Skeletal muscle satellite cell (primary cell): ENCODE data around the gene KY.

Experiments used
- H3K27me3 ChIP-seq: 2 replicates; pipeline ENCODE4 v1.7.0; 2013; ENCODE audit warnings: low read length; ENCODE audit not compliant: control insufficient read depth, insufficient read depth
- H3K36me3 ChIP-seq: 2 replicates; pipeline ENCODE4 v1.7.0; 2013; ENCODE audit warnings: mild to moderate bottlenecking, control low read depth, low read length; ENCODE audit not compliant: insufficient read depth
- H3K4me1 ChIP-seq: 2 replicates; pipeline ENCODE4 v1.7.0; 2013; ENCODE audit warnings: low read length; ENCODE audit not compliant: control insufficient read depth, insufficient read depth
- H3K4me2 ChIP-seq: 2 replicates; pipeline ENCODE4 v1.7.0; 2013; ENCODE audit warnings: mild to moderate bottlenecking, low read length
- H3K4me3 ChIP-seq: 2 replicates; pipeline ENCODE4 v1.7.0; 2013; ENCODE audit warnings: low read length
- H3K9ac ChIP-seq: 2 replicates; pipeline ENCODE4 v1.7.0; 2013; ENCODE audit warnings: mild to moderate bottlenecking, low read depth, low read length, moderate library complexity
- H3K9me3 ChIP-seq: replicated peaks from 2 replicates; pipeline ENCODE4 v1.7.0; 2013; ENCODE audit warnings: mild to moderate bottlenecking, control low read depth, low read length

Gene KY

DNA sequence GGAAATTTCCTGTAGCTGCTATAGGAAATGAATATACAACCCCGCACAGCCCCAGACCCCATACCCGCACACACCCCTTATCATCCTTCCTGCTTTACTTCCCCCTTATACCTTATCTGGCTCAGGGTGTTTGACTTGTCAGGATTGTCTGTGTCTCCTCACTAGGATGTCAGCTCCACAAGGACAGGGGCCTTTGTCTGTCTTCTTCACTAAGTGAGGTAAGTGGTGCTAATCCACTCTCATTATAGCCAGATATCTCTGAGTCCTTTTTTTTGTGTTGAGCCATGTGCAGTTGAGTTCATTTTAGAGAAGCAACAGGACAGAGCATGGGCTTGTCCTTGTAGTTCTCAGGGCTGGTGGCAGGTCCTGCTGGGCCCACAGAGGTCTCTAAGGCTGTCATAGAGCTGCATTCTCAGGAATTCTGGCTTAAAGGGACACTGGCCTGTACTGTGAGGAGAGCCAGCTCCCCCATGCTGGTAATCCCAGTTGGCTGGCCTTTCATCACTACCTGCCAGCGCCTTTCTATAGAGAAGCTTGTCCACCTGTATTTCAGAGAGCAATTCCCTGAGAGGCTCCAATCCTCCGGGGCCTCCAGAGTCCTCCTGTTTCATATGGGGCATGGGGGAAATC lies 9.0 kb downstream of the KY start:
- no peaks in the 10 kb centered on the region for H3K9me3 ChIP-seq
- H3K36me3 ChIP-seq, result no peaks in the 10 kb centered on the region
- H3K4me3 ChIP-seq, result no peak overlapping the region
- no peak overlapping the region for H3K4me2 ChIP-seq
- H3K27me3 ChIP-seq, result peaks cover 5% of the 10 kb centered on the region
- H3K9ac ChIP-seq, result no peak overlapping the region
- no peaks in the 10 kb centered on the region for H3K4me1 ChIP-seq

DNA sequence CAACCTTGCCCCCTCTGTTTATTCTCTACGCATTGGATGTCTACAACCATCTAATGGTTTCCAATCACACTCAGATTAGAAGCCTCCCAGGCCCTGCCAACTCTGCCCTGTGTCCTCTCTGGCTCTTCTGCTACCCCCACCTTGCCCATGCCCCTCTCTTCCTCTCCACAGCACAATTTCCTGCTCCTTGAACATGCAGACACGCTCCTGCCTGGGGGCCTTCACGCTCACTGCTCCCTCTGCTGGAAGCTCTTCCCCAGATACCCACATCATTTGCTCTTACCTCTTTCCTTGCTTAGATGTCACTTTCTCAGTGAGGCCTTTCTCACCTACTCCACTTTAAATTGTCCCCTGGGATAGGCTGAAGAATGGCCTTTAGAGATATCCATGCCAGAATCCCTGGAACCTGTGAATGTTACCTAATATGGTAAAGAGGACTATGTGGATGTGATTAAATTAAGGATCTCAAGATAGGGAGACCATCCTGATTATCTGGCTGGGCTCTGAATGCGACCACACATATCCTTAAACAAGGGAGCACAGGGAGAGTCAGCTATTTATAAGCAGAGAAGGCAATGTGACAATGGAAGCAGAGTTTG lies 9.9 kb downstream of the KY start:
- no peaks in the 10 kb centered on the region for H3K4me1 ChIP-seq
- H3K27me3 ChIP-seq, result peaks cover 5% of the 10 kb centered on the region
- H3K36me3 ChIP-seq, result no peaks in the 10 kb centered on the region
- no peaks in the 10 kb centered on the region for H3K9me3 ChIP-seq
- no peak overlapping the region for H3K9ac ChIP-seq
- H3K4me3 ChIP-seq, result no peak overlapping the region
- H3K4me2 ChIP-seq, result no peak overlapping the region

DNA sequence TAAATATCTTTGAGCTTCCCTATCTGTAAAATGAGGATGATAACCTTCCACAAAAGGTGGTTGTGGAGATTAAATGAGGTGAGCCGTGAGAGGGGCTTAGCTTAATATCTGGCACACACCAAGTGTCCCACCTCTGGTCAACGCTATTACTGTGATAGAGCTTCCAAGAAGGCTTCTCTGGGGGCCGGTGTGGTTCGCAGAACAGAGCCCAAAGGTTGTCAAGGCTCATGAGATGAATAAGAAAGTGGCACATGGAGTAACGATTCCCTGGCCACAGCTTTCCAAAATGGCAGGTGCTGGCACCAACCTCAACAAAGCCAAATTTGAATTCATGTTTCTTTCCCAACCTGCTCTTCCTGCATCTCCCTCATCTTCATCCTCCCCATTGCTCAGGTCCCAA lies 10.4 kb downstream of the KY start:
- Histone ChIP-seq H3K9me3 (no peaks in the 10 kb centered on the region), H3K36me3 (no peaks in the 10 kb centered on the region), H3K27me3 (peaks cover 5% of the 10 kb centered on the region), H3K4me3 (no peak overlapping the region), H3K4me2 (no peak overlapping the region), H3K9ac (no peak overlapping the region), H3K4me1 (no peaks in the 10 kb centered on the region)

DNA sequence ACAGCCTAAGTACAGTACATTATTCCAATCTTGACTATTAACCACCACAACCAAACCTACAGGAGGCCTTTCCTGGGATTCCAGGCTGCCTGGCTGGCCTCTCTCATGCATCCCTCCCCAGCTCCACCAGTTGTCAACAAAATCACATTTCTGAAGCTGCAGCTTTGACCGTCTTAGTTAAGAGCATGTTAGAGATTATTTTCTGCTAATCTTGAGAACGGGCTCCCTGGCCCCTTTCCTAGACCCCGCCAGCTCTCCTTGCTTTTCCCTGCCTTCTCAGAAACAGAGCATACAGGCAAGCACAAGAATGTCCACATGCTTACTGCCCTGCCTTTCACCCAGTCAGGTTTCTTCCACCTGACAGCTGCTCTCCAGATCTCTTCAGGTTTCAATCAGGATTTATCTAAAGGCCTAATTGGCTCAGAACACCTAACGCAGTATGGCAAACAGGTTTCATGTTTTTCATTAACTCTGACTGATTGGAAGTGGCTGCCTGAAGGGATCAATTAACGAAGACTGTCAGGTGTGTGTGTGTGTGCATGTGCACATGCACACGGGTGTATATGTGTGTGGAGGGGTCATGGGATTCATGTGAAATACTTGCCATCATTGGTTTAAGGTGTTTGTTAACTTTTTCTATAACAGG lies 12.3 kb downstream of the KY start:
- Histone ChIP-seq H3K4me1 (no peaks in the 10 kb centered on the region), H3K36me3 (no peaks in the 10 kb centered on the region), H3K9ac (no peak overlapping the region), H3K4me3 (no peak overlapping the region), H3K4me2 (no peak overlapping the region), H3K9me3 (no peaks in the 10 kb centered on the region), H3K27me3 (no peaks in the 10 kb centered on the region)

DNA sequence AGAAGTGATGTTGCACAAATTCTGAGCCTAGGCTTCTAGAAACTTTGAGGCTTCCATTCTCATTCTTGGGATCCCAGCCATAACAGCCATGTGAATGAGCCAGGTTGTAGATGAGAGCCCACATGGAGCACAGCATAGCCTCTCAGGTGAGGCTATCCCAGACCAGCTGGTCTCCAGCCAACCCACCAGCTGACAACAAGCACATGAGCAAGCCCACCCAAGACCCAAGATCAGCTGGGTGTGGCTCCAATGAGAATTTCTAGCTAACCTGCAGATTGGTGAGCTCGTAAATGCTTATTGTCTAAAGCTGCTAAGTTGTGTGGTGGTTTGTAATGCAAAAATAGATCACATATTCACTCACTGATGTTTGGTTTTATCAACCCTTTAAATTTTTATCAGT lies 14.4 kb downstream of the KY start:
- H3K9ac ChIP-seq, result no peak overlapping the region
- no peak overlapping the region for H3K4me2 ChIP-seq
- H3K27me3 ChIP-seq, result no peaks in the 10 kb centered on the region
- H3K36me3 ChIP-seq, result no peaks in the 10 kb centered on the region
- H3K4me1 ChIP-seq, result no peaks in the 10 kb centered on the region
- no peak overlapping the region for H3K4me3 ChIP-seq
- H3K9me3 ChIP-seq, result no peaks in the 10 kb centered on the region

DNA sequence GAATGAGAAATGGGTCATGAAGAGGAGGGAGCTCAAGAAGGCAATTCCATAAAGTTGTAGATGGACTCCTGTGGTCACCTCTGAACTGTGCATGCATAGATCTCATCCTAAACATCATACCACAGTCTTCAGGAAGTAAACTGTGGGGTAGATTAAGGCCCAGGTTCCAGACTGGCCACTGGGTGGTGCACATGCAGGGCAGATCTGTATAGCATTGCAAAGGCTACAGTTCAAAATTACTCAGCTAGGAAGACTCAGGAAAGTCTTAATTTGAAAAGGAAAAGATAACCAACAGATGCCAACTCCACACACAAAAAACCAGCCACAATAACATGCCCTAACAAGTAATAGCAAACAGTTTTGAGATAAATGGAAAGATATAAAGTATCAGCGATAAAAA lies 20.3 kb downstream of the KY start:
- no peaks in the 10 kb centered on the region for H3K9me3 ChIP-seq
- H3K4me3 ChIP-seq, result no peak overlapping the region
- no peaks in the 10 kb centered on the region for H3K27me3 ChIP-seq
- H3K36me3 ChIP-seq, result no peaks in the 10 kb centered on the region
- H3K4me2 ChIP-seq, result no peak overlapping the region
- no peak overlapping the region for H3K9ac ChIP-seq
- no peaks in the 10 kb centered on the region for H3K4me1 ChIP-seq

DNA sequence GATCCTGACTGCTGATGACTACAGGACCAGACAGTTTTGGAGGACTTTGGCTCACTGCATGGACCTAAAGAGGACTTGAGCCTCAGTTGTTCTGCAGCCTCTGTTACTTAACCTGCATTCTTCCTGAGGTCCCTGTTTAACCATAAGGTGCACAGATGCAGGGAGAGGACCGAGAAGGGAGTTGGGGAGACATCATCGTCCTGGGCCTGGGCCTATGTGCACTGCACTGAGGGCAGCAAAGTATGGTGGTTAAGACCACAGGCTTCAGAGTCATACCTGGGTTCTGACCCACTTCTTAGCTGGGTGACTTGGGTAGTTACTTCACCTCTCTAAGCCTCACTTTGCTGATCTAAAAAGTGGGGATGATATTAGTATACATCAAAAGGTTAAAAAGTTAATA lies 21.9 kb downstream of the KY start:
- Histone ChIP-seq H3K4me2 (no peak overlapping the region), H3K4me1 (no peaks in the 10 kb centered on the region), H3K27me3 (no peaks in the 10 kb centered on the region), H3K4me3 (no peak overlapping the region), H3K36me3 (no peaks in the 10 kb centered on the region), H3K9ac (no peak overlapping the region), H3K9me3 (no peaks in the 10 kb centered on the region)

DNA sequence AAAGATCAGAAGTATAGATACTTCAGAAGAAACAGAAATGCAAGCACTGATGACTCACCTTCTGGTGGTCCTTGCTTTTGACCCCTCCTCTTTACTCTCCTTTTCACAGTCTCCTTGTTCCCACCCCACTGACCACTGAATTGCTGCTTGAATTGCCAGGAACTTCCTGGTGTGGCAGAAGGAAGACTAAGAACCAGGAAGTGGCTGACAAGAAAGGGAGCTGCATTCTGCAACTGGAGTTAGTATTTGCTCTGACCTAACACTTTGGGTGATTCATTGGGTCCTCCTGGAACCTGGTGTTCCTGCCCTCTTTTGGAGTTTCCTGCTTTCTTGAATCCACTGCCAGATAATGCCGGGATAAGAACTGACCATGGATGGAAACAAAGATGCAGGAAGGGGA lies 23.0 kb downstream of the KY start:
- H3K4me3 ChIP-seq, result no peak overlapping the region
- no peaks in the 10 kb centered on the region for H3K36me3 ChIP-seq
- H3K9me3 ChIP-seq, result no peaks in the 10 kb centered on the region
- H3K4me2 ChIP-seq, result no peak overlapping the region
- H3K4me1 ChIP-seq, result no peaks in the 10 kb centered on the region
- H3K27me3 ChIP-seq, result no peaks in the 10 kb centered on the region
- no peak overlapping the region for H3K9ac ChIP-seq

DNA sequence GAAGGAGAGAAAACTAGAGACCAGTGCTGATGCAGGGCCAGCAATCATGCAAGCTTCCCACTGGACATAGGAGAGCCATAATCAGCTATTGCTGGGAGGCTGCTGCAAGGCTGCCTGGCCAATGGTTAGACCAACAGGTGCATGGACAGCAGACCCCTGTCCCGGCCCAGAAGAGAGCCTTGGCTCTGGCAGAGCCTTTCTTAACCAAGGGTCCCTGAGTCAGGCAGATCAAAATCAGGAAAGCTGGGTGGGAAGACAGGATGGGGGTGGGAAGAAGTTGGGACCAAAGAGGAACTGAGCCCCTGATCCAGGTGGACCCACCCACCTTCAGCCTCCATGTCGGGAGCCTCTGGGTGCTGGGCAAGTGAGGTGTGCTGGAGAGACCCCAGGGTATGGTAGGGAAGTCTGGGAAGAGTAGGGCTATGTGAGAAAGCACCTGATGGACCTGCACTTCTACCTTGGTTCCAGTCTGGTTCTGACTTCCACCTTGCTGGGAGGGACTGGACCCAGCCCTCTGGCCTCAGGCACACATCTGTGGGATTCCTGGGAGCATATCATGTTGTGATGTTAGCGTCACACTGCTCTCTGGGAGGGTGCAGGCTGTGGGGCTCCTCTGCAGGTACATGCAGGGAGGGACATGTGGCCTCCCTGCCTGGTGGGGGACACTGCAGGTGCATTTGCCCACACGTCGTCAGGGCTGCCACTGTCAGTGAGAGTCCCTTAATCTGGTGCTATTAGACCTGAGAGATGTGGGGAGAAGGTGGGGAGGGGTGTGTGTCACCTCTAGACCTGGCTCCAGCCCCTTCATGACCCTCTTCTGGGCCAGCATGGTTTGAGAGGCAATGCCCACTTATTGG lies 24.7 kb downstream of the KY start:
- Histone ChIP-seq H3K9ac (no peak overlapping the region), H3K4me3 (no peak overlapping the region), H3K36me3 (no peaks in the 10 kb centered on the region), H3K4me1 (no peaks in the 10 kb centered on the region), H3K4me2 (no peak overlapping the region), H3K9me3 (no peaks in the 10 kb centered on the region), H3K27me3 (no peaks in the 10 kb centered on the region)

DNA sequence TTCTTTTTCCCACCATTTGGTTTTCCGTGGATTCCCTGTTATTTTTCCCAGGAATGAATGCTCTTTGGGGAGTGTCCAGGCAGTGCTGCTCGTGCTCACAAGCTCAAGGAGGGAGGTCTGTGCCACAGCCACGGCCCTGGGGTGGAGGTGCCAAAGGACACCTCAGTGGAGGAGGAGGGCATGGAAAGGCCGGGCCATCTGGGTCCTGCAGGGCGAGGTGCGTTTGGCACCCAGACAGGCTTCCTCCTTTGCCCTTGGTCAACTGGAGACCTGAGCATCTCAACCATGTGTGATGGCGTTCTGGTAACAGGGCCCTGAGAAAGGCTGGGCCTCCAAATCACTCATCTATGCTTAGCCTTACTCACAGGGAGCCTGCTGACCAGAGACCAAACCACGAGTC lies 25.4 kb downstream of the KY start:
- no peaks in the 10 kb centered on the region for H3K9me3 ChIP-seq
- H3K27me3 ChIP-seq, result no peaks in the 10 kb centered on the region
- no peaks in the 10 kb centered on the region for H3K4me1 ChIP-seq
- H3K9ac ChIP-seq, result no peak overlapping the region
- H3K4me3 ChIP-seq, result no peak overlapping the region
- no peak overlapping the region for H3K4me2 ChIP-seq
- no peaks in the 10 kb centered on the region for H3K36me3 ChIP-seq

DNA sequence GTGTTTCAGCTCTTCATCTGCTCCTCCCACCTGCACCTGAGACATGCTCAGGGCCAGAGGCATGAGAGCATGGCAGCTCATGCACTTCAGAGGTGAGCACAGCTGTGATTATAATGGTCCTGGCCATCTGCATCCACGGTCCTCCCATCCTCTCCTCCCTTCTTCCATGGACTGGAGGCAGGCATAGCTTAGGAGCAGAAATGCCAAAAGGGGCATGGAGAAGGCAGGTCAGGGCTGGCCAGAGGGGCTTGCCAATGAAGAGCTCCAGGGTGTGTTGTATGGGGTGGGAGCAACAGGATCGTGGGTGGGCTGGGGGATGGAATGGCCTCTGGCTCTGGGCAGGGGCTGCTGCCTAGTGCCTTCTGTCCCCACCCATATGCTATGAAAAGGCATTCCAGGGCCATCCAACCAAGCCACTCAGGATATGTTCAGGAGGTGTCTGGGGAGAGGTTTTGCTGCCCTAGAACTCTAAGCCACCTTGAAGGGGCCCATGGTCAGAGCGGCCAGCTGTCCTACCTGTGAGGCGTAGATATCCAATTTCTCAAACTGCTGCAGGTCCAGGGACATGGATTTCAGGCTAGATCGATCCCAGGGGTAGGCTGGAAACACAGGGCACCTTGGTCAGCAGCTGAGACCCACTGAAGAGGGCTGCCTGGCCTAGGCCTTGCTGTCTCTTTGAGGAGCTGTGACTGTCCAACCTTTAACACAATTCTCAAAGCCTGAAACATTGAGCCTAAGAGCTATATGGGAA lies 26.1 kb downstream of the KY start:
- Histone ChIP-seq H3K9ac (no peak overlapping the region), H3K27me3 (no peaks in the 10 kb centered on the region), H3K4me3 (no peak overlapping the region), H3K9me3 (no peaks in the 10 kb centered on the region), H3K4me1 (no peaks in the 10 kb centered on the region), H3K4me2 (no peak overlapping the region), H3K36me3 (no peaks in the 10 kb centered on the region)
